HG02571 (cell line): ENCODE results near the gene RIMS1.

ENCODE experiments used
- ATAC-seq: cut with Tn5 transposase; IDR thresholded peaks from one replicate; pipeline ENCODE4 v1.9.1; 2021; ENCODE audit warnings: mild to moderate bottlenecking, moderate library complexity; ENCODE audit not compliant: unreplicated experiment

The RIMS1 gene, protein sequence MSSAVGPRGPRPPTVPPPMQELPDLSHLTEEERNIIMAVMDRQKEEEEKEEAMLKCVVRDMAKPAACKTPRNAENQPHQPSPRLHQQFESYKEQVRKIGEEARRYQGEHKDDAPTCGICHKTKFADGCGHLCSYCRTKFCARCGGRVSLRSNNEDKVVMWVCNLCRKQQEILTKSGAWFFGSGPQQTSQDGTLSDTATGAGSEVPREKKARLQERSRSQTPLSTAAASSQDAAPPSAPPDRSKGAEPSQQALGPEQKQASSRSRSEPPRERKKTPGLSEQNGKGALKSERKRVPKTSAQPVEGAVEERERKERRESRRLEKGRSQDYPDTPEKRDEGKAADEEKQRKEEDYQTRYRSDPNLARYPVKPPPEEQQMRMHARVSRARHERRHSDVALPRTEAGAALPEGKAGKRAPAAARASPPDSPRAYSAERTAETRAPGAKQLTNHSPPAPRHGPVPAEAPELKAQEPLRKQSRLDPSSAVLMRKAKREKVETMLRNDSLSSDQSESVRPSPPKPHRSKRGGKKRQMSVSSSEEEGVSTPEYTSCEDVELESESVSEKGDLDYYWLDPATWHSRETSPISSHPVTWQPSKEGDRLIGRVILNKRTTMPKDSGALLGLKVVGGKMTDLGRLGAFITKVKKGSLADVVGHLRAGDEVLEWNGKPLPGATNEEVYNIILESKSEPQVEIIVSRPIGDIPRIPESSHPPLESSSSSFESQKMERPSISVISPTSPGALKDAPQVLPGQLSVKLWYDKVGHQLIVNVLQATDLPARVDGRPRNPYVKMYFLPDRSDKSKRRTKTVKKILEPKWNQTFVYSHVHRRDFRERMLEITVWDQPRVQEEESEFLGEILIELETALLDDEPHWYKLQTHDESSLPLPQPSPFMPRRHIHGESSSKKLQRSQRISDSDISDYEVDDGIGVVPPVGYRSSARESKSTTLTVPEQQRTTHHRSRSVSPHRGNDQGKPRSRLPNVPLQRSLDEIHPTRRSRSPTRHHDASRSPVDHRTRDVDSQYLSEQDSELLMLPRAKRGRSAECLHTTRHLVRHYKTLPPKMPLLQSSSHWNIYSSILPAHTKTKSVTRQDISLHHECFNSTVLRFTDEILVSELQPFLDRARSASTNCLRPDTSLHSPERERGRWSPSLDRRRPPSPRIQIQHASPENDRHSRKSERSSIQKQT (N-terminal part only)

DNA sequence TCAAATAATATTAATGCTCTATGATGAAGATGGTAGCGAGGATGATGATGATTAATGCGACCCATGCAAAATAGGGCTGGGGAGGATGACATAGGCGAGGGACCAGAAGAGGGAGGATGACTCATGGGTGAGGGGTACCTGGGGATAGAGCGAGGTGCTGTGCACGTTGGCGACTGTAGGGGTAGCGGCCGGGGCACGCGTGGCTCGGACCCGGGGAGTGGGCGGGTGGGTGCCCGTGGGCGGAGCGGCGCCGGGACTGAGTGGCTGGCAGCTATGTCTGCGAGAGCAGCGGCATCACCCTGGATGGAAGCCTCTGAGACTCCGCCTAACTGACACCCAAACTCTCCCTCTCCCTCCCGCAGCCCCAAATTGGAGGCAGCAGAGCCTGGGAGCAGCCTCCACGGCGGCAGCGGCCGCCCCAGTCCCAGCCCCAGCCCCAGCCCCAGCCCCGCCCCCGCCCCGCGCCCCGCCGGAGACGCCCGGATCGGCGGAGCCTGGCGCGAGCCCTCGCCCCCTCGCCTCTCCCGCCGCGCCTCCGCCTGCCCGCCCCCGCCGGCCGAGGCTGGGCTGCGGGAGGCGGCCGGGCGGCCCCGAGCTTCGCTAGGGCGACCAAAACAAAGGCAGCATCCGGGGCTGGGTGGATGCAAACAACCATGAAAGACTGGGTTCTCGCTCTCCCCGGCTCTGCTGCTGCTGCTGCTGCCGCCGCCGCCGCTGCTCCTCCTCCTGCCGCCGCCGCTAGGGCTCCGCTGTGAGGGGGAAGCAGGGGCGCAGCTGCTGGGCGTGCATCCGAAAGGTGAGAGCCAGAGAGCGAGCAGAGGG is at the start of gene RIMS1:
RIMS1 (plus strand) TSS at position 367 of the 822 bp plus-strand sequence. CDS start 474 bp downstream, outside the sequence.
- ATAC-seq = peak; percentile 69

DNA sequence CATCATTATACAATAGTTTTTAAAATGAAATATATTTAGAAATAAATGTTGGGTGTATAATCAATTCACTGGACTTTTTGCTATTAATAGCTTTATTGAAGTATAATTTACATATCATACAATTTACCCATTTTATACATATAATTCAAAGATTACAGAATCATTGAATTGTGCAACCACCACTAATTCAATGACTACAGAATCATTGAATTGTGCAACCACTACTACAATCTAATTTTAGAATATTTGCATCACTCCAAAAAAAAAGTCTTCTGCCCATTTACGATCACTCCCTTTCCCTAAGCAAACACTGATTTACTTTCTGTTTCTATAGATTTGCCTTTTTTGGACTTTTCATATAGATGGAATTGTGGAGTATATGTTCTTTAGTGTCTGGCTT is 35.1 kb upstream of the RIMS1 start:
- ATAC-seq = no peak

DNA sequence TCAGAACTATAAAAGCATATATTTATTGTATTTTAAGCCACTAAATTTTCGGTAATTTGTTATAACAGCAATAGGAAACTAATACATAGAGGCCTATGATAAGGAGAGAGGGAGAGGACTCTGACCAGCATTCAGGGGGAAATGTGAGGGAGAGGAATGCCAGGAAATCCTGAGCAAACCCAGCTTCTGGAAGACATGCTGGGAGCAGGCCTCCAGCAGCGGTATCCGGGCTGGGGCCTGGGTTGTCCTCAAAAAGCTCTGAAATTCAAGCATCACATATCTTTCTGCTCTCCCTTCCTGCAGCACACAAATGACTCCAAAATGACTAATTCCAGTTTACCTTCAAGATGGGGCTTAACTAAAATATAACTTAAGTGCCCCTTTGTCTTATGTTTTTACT is 33.4 kb upstream of the RIMS1 start:
- ATAC-seq = no peak

DNA sequence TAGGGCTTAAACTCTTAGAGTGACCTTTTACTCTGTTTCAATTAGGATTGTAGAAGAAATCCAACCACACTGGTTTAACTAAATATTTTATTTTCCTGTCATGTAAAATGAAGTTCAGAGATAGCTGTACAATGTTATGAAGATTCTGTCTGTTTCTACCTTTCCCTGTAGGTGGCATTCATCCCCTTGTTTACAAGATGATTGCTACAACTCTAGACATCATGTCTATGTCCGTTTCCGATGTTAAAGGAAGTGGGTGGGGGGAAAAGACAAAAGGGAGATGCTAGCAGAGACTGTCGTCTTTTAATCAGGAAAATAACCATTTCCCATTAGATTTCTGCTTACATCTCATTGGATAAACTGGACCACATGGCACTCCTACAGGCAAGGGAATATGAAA is 30.9 kb upstream of the RIMS1 start:
- ATAC-seq = no peak

DNA sequence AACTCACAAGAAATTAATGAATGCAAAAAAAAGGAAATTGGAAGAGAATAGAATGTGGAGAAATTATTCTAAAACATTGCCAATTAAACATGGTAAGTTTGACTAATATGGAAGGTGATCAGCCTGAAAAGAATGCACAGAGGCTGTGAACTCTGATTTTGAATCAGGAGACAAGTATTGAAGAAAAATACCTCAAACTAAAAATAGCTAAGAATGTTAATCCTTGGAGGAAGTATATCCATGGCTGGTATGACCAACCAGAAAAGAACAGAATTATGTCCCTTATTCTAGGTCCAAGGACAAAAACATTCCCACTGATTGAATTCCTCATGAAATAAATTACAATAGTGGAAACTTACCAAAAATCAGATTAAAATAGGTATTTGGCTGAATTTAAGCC is 7.3 kb upstream of the RIMS1 start:
- ATAC-seq = no peak

DNA sequence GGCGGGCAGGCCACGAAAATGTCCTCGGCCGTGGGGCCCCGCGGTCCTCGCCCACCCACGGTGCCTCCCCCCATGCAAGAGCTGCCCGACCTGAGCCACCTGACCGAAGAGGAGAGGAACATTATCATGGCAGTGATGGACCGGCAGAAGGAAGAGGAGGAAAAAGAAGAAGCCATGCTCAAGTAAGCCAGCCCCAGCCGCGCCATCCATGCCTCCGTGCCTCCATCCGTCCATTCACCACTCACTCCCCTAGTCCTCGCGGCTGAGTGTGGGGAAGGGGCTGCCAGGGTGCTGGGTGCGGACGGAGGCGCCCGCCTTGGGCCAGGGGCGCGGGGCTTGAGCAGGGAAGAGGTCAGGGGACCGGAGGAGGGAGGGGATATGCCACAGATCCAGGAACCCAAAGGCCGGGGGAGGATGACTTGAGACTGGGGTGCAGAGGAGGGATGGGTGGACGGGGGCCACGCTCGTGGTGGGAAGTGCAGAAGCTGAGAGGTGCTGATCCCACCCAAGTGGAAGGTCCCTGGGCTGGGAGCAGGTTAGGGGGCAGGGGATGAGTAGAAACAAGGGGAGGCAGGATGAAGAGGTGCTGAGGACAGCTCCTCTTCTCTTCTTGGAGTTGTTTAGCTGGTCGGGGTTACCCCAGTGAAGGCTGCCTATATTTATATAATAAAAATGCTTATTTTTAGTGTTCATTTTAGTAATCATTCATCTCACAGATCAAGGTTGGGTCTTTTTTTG is 825 bp downstream of the RIMS1 start:
- ATAC-seq = no peak

DNA sequence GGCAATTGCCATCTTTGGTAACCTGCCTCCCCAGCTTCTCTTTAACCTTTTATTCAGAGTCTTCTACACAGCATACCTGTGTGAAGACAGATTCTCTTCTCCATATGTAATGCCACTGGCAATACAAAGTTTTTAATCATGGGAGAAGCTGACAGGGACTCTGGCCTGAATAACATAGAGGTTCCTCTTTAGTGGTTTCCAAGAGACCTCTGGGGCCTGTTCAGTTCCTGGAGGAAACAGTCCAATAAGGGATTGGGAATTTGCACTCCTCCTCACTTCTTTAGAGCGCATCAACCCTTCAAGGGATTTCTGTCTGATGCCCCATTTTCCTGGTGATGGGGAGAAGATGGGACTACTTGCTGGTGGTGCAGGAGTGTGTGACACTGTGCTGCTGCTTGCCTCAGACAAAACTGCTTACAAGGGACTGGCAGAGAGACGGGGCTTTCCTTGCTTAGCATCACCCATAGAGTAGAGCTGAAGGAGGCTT is 1.4 kb downstream of the RIMS1 start:
- no peak for ATAC-seq

DNA sequence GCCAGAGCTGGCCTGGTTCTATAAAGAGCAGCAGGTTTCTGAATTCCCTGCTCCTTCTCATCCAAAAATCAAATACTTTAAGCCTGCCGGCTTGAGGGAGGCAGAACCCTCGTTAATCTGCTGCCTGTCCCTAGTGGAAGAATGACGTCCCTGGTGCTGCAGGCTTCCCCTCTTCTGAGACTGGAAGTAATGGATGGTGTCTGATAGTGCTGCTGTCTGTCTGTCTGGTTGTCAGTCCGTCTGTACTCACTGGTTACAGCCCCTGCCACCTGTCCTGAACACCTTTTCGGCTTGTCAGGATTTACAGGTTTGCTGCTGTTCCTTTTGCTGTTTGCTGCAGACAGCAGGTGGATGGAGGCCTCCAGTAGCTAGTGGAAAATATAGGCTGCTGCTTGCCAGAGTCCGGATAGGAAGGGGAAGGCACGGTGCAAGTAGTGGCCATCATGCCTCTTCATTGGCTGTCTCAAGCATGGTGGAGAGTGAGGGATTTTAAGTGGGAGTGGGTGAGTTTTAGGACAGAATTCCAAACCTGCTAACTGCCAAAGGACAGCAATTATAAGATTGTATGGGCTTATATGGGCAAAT is 2.5 kb downstream of the RIMS1 start:
- no peak for ATAC-seq

DNA sequence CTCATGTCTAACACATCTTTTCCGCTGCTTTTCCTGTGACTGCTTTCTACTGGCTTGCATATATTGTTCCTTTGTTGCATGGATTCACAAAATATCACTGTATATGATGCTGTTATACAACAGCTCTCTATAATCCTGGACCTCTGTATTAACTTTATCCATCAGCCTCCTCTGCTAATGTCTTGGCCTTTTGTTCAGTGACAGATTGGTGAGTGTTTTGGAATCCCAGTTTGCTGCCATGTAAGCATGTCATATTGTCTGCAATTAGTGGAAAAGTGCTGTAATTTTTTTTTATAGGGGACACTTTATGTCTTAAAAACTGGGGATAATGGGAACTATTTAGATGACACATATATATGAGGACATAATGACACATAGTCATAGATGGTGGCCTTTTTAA is 3.0 kb downstream of the RIMS1 start:
- no peak for ATAC-seq

DNA sequence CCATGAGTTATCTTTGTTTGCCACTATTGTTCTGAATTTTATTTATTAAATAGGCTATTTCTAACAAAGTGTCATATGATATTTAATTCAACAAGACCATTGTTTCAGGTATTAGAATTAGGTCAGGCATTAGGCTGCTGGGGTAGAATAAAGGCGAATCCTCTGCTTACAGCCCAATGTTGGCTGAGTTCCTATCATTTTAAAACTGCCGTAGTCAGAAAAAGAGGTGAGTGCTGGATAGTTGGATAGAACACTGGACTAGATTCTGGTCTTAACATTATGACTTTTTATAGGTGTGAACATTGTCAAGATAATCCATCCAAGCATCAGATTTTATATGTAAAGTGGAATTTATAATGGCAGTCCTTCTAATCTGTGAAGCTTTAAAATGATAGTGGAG is 6.3 kb downstream of the RIMS1 start:
- no peak for ATAC-seq

DNA sequence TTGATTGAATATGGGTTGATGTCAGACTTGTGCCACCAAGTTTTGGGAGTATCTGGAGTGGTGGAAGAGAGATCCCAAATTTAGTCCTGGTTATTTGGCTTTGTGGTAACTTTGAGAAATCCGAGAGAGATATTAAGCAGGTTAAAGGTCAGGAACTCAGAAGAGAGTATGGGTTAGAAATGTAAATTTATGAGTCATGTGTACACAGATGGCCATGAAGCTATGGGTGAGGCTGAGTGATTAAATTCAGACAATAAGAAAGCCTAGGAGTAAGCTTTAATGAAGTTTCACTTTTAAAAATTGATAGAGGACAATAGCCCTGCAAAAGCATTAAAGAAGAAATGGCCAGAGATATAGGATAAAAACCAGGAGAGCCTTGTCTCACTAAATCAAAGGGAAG is 14.3 kb downstream of the RIMS1 start:
- ATAC-seq = no peak

DNA sequence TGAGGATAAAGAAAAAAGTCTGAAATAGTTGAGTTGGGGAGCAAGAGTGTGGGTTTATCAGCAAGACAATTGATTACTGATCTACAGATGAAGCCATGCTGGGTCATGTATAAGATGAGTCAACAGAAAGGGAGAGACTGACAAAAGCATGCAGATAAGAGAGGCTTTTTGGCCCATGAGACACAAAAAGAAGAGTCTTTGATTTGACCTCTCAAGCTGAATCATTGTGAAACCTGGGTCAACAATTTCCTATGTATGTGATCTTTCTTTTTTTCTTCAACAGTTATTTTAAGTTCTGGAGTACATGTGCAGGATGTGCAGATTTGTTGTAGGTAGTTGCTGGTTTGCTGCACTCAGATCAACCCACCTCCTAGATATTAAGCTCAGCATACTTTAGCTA is 15.9 kb downstream of the RIMS1 start:
- ATAC-seq = no peak

DNA sequence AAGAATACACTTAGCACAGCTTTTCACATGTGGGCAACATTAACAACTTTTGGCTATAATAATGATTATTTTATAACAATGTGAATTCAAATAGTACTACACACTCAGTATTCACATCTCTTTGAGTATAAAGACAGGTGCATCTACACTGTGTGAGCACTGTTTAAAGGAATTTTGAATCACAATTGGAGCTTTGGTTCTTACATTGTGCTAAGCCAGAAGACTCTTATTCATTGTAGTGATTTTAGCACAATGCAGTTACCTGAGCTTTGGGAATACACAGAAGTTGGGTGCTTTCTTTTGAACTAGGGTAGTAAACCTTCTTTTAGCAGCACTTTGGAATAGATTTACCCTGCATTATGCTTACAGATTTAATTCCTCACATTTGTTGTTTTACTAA is 20.5 kb downstream of the RIMS1 start:
- ATAC-seq = no peak

DNA sequence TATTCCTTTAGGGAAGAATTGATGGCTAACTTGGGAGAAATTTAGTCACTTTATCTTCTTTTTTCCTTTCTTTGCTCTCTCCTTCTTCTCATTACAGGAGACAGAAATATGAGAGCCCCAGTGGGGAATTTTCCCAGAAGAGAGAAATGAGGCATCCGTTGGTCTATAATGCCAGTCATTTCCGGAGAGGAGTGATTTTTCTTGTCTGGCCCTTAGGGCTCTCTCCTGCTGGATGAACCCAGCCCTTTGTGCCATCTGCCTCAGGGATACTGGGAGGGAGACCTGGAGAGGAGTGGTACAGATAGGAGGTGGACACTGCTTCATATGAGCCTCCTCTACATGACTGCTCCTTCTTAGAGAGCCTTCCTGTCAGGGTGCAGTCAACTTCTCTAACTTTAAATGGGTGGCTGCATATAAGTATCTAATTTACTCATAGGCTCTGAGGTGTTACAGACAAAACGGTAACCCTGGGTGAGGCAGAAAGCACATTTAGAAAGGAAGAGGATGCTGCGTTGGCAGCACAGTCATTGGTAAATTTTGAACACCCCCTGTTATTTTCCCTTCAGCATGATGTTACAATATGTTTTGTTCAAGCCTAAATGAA is 21.9 kb downstream of the RIMS1 start:
- ATAC-seq = peak; percentile 73

DNA sequence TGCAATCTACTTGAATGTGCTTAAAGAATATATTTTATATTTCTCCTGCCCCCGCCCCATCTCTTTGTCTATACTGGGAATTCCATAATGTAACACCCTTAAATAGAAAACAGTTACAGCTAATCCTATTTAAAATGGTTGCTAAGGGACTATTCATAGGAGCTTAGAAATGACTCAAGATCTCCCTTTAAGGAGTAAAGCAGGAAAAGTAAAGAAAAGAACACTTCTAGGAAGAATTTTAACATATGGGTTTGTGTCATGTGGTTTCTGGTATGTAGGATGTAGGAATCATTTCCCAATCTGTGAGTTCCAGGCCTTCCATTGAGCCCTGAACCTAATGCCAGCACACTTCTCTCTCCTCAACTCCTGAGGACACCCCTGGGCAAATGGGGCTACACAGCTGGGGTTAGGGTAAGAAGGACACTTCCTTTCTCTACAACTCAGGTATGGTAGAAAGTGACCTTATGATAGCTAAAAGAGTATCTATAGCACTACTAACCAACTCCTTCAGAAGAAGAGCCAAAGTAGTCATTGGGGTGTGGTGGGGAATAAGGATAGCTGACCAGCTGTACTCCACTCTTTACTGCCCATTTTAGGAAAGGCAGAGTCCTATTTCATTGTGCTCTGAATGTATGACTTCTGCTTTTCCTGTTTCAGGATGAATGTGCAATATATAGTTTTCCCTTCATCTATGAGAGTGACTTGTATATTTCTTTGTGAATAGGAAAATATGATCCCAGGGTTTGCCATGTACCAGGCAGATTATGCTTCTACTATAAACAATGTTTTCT is 27.3 kb downstream of the RIMS1 start:
- no peak for ATAC-seq

DNA sequence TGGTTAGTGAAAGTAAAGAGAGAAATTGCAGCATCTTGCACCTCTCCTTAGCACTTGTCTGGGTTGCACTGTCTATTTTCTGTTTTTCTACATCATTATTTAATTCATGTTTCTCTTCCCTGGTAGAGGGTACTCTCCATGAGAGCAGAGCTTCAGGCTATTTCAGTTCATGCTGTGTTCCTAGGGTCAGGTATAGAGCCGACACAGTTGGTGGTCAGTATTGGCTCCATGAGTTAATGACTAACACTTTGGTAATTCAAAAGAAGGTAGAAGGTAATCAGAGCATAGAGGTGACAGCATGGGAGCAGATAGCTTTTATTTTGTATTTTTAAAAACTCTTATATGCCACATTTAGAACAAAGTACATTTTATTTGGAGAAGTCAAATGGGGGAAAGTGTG is 42.7 kb downstream of the RIMS1 start:
- no peak for ATAC-seq

DNA sequence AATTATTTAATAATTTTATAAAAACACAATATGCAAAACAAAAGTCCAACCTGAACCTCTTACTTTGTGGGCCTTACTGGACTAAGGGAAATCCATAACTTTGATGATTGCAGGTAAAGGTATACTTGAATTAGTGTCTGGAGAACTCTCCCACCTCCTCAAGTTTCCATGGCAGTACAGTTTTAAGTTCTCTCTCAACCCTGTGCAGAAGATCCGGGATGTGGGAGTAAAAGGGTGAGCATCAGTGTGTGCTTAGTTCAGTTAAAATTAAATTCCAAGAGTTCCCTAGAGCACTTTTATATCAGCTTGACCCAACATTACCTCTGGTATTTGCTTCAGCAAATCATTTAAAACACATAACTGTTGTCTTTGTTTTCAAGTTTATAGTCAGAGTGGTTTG is 47.5 kb downstream of the RIMS1 start:
- ATAC-seq = no peak

DNA sequence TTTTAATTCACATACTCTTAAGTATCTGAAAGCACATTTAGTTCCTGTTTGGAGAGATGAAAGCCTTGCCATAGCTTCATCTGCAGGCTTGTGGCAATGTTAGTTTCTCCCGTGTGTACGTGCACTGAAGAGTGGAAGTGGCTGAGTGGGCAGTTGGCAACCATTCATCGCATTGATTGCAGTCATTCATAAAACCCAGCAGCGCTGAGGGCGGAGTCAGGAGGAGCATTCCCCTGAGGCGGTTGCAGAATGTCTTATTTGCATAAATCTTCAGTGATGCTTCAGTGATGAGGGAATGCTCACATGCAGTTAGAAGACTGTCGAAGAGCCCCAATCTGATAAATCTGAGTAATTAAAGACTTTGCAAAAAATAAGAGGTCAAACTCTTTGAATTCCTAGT is 79.1 kb downstream of the RIMS1 start:
- ATAC-seq = no peak
